Brain microvascular endothelial cell (primary cell): Measurements from ENCODE around the gene ZFR.

Source experiments
- DNase-seq: peaks from one replicate; pipeline ENCODE4 v3.0.0-alpha.2; 2020
- H3K27ac ChIP-seq: fragments of 250-450 bp; sonication (Bioruptor Pico); 2 replicates; pipeline ENCODE4 v1.5.1; 2020; ENCODE audit warnings: mild to moderate bottlenecking, moderate library complexity
- H3K27me3 ChIP-seq: fragments of 250-450 bp; sonication (Bioruptor Pico); replicated peaks from 2 replicates; pipeline ENCODE4 v1.5.1; 2020; ENCODE audit warnings: mild to moderate bottlenecking
- H3K36me3 ChIP-seq: fragments of 250-450 bp; sonication (Bioruptor Pico); replicated peaks from 2 replicates; pipeline ENCODE4 v1.5.1; 2020; ENCODE audit warnings: mild to moderate bottlenecking
- H3K4me3 ChIP-seq: 2 replicates; pipeline ENCODE4 v1.5.1; 2011; ENCODE audit warnings: low read depth, mild to moderate bottlenecking, control low read depth, low read length, moderate library complexity
- CTCF ChIP-seq: IDR thresholded peaks from 2 replicates; pipeline ENCODE4 v1.5.1; 2011; ENCODE audit warnings: low read depth, mild to moderate bottlenecking, moderate library complexity, low read length, control low read depth, inconsistent platforms; ENCODE audit errors: missing control alignments
- in situ Hi-C: cut with HindIII; loops from 2 replicates; pipeline ENCODE4 v1.10.0; 2017; ENCODE audit warnings: low sequenced_read_pairs, low pct_ligation_motif_present

ZFR gene

GRCh38 chr5:32444431-32445286, at the start of gene ZFR:
ZFR (minus strand) TSS chr5:32444740; CDS start chr5:32444658, 82 bp downstream.
- no peak for TF ChIP-seq CTCF
- H3K36me3 ChIP-seq = no peaks in the 10 kb centered on the region
- peak within 1 kb of the TSS; percentile 80 for H3K4me3 ChIP-seq
- H3K27me3 ChIP-seq = no peaks in the 10 kb centered on the region
- peak within 1 kb of the TSS; percentile 77 for H3K27ac ChIP-seq
- peak; percentile 78 for DNase-seq
- in situ Hi-C loops = no loop called here

GRCh38 chr5:32490972-32491557, 46.5 kb upstream of the ZFR start:
- no peak for TF ChIP-seq CTCF
- in situ Hi-C loops = no loop called here

DNA sequence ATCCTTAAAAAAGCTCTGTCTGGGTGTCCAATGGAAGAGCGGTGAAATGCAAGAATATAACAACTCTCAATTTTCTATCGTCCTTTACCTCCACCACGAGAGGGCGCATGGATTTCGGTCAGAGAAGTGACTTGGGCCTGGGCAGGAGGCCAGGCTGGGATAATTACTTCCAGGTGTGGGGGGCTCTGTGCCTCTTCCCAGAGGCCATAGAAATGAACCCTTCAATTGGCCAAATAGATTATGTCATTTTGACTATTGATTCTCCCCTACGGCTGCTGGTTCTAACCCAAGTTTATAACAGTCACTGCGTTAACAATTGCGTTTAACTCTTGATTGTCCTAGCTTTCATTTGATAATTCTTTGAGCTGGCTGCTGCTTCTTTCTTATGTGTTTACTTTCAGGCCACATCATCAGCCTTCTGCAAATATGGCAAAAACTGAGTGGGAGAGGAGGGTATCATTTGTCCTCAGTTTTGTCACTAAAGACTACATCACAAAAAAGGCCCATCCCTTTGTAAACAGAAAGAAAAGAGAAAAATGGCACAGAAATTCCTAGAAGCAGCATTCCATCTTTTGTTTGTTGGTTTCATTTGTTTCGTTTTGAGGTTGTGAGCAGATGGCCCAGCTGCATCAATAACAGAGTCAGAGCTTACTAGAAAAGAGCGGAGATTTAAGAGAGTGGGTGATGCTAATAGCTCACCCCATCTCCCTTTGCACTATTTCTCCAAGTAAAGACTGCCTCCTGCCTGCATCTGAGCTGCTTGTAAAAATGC, 45.4 kb upstream of the ZFR start:
- H3K36me3 ChIP-seq = no peaks in the 10 kb centered on the region
- in situ Hi-C loops = no loop called here
- peak; percentile 66 for DNase-seq
- peak; percentile 78 for TF ChIP-seq CTCF
- no peaks in the 10 kb centered on the region for H3K27me3 ChIP-seq
- no peak overlapping the region for H3K4me3 ChIP-seq
- H3K27ac ChIP-seq = no peak overlapping the region

More at GRCh38 chr5:32490972-32491557, 46.5 kb upstream of the ZFR start:
- no peak for DNase-seq
- Histone ChIP-seq H3K36me3 (no peaks in the 10 kb centered on the region), H3K27ac (no peak overlapping the region), H3K27me3 (no peaks in the 10 kb centered on the region), H3K4me3 (no peak overlapping the region)

DNA sequence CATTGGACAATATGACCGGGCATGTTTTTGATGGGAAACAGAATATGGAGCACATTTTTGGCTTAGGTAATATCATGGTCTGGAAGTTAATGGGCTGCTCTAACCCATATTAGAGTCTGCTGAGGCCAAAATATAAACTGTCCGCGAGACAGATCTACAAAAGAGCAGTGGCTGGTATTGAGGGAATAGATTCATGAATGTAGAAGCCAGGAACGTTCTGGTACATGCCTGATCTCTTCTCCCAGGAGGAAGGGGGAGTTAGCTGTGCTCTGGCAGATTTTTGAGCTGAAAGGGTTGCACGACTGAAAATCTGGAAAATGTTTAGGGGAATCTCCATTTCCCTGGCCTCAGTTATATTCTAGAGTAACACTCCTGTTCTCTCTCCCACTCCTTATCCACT, 42.9 kb upstream of the ZFR start:
- H3K36me3 ChIP-seq = no peaks in the 10 kb centered on the region
- DNase-seq = no peak
- no peaks in the 10 kb centered on the region for H3K27me3 ChIP-seq
- TF ChIP-seq CTCF = no peak
- in situ Hi-C loops = no loop called here
- H3K27ac ChIP-seq = no peak overlapping the region
- H3K4me3 ChIP-seq = no peak overlapping the region

DNA sequence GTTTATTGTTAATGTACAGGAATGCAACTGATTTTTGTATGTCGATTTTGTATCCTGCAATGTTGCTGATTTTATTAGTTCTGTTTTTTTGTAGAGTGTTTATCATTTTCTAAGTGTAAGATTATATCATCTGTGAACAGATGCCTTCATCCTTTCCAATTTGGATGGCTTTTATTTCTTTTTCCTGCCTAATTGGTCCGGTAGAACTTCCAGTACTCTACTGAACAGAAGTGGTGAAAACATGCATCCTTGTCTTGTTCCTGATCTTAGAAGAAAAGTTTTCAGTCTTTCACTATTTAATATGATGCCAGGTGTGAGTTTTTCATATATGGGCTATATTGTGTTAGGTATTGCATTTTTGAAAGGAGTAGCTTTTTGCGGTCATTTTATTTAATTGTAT, 42.5 kb upstream of the ZFR start:
- Histone ChIP-seq H3K27ac (no peak overlapping the region), H3K4me3 (no peak overlapping the region), H3K36me3 (no peaks in the 10 kb centered on the region), H3K27me3 (no peaks in the 10 kb centered on the region)
- TF ChIP-seq CTCF = no peak
- DNase-seq = no peak
- in situ Hi-C loops = no loop called here
